ENCODE results near the gene ZNF33A.
"Not testable (repeated sequence)": the region's sequence is repeated elsewhere in the genome, so short reads cannot be mapped to it uniquely, and the experiment has no call there.

ZNF33A gene

DNA sequence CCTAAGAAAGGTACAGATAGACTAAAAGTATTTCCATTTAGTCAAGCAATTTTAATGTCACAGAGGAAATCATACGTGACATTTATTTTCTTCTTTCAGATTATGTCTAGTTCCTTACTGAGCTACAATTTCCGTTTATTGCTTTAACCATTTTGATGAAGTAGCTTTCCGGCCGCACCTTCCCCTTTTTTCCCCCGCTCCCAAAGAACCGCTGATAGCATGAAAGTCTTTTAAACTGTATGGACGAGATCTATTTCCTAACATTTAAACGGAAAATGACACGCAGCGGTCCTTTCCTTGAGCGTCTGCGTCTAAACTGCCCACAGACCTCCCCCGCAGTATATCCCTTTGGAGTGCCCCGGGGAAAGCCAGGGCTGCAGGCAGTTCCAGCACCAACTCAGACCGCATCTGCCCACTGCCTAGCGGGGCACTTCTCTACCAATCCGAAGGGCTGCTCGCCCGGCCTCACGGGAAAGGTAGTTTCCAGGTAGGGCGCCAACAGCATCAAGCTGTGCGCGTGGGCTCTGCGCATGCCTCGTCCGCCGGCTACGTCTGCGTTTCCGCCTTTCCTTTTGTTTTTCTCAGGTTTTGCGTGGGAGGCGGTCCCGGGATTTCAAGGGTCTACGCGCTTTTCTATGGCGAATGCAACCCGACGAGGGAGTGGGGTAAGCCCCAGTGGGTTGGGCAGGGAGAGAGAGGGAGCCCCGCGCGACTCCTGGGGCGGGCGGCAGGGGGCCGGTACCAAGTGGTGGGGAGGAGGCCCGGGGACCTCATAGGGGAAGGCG, at the start of gene ZNF33A:
TSS of gene ZNF33A (plus strand) at position 557 of the 785 bp plus-strand sequence. CDS start 1,667 bp downstream, outside the sequence.
- no peak for FAIRE-seq

DNA sequence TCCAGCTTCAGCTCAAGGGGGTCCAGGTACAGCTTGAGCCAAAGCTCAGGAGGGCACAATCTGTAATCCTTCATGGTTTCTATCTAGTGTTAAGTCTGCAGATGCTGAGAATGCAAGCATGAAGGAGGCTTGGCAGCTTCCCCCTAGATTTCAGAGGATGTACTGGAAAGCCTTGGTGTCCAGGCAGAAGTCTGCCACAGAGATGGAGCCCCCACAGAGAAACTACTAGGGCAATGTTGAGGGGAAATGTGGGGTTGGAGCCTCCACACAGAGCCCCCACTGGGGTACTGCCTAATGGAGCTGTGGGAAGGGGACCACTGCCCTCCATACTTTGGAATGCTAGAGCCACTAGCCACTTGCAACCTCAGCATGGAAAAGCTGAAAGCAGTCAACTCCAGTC, 45.5 kb upstream of the ZNF33A start:
- FAIRE-seq = no peak

DNA sequence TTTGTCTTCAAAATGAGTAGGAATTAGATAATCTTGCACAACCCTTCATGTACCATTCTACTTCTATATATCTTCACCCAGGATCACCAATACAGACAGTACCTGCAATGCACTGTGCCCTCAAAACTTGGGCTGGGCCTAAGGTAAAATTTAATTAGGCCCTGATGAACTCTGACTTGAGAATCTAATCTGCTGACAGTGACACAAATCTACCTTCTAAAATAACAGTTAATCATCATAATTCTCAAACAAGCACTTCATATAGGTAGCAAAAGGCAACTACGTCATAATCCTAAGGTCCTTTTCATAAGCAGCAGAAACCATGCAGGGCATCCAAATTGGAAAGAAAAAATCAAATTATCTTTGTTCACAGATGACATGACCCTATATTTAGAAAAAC, 38.1 kb upstream of the ZNF33A start:
- FAIRE-seq = no peak

DNA sequence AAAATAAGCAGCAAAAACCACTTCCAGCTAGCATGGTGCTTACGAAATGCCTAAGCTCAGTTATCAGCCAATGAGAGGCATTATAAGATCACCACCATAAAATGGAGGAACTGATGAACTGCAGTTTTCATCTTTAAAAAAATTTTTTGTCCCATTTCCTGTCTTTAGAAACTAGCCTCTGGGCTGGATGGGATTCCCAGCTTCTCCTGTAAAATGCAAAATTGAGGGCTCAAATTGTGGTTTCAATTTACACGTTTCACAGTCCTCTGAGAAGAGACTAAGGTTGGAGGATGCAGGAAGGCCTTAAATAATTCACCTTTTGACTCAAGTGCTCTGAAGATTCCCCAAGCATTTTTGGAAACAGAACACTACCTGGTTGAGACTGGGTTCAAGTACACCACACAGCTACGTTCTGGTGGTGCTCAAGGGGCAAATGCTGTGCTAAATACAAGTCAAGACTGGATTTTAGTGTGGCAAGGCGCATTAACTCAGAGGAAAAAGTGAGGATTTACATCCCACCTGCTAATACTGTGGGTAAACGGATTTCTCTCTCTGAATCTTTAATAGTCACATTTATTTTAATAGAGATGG, 35.0 kb upstream of the ZNF33A start:
- FAIRE-seq = peak; percentile 69

DNA sequence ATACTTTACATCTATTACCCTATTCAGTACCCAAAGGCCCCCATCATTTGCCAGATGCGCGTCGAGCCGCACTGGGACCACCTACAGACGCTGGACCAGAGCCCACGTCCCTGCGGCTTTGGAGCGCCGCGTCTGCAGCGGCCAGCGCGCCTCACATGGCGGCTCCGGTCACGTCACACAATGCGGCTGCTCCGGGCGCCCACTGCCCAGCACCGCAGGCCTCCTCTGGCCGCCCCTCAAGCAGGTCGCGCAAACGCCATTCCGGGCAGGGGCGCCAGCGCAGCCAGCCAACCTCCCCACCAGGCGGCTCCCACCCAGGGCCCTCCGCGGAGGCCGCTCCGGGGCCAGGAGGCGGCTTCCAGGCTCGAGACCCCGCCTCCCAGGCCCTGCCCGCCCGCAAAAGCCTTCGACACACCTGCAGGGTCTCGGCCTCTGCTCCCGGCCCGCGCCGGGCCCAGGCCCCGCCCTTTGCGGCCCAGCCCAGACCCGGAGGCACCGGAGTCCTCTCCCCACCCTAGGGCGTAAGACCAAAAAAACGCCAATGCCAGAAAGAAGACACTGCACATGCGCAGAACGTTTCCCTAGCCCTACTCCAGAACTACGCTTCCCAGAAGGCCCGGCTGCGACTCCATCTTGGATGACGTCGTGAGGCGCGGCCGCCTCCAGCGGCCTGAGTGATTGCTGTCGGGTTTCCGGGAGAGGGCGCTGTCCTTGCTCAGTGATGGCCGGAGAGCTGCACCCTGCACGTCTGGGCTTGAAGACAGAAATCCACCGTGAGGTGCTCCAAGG, 34.2 kb upstream of the ZNF33A start, which contains the start of gene ZNF25:
TSS of gene ZNF25 (minus strand) at position 557 of the 789 bp plus-strand sequence. CDS start 4,925 bp downstream, outside the sequence.
- FAIRE-seq = peak; percentile 98

DNA sequence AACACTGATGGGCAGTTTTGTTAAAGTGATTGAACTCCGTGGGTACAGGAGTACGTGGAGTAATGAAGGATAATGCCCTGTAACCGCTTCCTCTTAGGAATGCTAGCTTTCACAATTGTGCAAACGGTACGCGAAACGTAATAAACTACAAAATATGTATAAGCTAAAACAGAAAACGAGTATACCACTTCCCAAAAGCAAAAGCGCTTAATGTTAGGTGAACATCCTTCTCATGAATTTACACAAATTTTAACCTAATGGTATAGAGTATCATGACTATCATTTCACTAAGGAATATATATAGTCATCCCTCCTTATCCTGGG, 33.6 kb upstream of the ZNF33A start:
- no peak for FAIRE-seq

DNA sequence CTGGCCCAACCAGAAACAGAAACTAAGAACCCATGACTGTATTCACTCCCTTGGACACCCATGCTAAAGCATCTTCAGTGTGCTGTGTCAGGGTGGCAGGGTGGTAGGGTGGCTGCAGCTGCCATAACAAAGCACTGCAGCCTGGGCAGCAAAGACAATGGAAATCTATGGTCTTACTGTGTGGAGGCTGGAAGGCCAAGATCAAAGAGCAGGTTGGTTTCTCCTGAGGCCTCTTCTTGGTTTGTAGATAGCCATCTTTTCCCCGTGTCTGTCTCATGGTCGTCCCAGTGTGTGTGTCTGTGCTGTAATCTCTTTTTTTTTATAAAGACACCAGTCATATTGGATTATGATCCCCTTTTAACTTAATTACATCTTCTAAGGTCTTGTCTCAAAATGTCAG, 18.8 kb upstream of the ZNF33A start:
- no peak for FAIRE-seq

DNA sequence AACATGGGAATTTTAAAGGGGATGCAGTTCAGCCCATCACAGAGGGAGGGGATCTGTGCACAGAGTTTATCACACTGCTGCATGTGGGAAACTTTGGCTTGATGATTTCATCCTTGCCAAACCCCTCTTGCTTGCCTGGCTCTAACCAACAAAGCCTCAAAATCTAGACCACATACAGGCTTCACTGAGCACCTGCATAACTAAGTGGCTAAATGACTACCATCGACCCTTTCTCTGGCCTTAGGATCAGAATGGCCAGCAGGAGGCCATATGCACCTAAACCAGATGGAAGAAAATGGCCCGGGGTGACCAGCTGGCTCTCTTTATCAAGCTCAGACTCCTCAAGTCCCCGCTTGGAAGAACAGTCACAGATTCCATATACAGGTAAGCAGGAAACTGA, 18.4 kb upstream of the ZNF33A start:
- FAIRE-seq = no peak

DNA sequence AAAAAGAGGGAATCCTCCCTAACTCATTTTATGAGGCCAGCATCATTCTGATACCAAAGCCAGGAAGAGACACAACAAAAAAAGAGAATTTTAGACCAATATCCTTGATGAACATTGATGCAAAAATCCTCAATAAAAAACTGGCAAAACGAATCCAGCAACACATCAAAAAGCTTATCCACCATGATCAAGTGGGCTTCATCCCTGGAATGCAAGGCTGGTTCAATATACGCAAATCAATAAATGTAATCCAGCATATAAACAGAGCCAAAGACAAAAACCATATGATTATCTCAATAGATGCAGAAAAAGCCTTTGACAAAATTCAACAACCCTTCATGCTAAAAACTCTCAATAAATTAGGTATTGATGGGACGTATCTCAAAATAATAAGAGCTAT, 11.6 kb upstream of the ZNF33A start:
- not testable (repeated sequence) for FAIRE-seq

DNA sequence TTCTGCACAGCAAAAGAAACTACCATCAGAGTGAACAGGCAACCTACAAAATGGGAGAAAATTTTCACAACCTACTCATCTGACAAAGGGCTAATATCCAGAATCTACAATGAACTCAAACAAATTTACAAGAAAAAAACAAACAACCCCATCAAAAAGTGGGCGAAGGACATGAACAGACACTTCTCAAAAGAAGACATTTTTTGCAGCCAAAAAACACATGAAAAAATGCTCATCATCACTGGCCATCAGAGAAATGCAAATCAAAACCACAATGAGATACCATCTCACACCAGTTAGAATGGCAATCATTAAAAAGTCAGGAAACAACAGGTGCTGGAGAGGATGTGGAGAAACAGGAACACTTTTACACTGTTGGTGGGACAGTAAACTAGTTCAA, 10.0 kb upstream of the ZNF33A start:
- FAIRE-seq = not testable (repeated sequence)

DNA sequence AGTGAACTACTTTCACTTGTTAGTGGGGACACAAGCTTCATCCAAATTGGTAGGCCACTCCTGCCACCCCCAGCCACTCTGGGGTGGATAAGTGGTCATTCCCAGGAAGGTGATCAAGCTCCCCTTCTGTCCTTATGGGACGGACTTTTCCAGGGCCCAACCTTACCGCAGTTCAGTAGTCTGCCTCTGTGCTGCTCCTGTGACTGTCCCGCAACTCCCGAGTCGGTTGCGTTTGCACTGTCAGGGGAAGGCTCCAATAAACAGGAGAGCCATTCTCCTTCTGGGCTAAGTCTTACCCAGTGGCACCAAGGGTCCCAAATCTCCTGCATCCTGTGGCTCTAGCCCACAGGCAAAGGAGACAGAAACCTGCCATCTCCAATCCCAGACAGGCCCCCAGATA, 7.4 kb upstream of the ZNF33A start:
- no peak for FAIRE-seq

DNA sequence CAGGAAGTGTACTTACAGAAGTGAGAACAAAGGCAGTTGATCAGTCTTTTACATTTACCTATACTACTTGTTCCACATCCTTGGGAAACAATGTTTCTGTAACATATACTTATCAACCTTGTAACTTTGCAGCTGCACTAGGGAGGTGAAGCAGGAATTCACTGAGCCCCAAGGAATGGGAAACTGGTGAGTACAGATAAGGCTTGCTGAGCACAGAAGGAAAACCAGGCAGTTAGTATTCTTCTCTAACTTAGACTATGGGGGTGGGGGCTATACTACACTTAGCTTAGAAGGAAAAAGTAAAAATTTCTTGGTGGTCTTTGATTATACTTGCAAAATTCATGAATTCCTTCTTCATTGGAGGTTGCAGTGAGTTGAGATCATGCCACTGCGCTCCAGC, 6.9 kb upstream of the ZNF33A start:
- FAIRE-seq = no peak

DNA sequence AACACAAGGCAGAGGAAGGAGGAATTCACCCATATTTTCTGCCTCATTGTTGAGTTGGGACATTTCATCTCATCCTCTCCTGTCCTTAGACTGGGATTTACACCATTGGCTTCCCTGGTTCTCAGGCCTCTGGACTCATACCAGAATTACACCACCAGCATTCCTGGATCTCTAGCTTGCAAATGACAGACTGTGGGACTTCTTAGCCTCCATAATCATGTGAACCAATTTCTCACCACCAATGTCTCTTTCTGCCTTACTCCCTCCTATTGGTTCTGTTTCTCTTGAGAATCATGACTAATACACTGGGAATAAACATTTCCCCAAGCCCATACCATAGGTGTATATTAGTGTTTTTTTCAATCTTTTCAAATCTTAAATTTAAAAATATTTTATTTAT, 2.9 kb upstream of the ZNF33A start:
- no peak for FAIRE-seq

DNA sequence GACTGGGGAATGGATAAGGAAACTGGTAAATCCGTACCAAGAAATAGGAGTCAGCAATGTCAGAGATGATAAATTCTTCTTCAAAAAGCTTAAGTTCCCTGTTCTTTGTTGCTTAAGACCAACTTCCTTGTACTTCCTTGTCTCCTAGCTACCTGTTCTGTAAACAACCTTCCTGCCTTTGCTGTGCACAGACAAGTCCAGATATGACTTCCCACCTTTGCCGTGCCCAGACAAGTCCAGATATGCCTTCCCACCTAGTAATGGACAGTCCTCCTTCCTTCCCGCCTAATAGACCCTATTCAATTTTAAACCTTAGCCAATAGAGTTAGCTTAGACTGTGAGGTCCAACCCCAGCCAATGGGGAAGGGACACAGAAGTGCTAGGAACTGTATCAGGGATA, 2.5 kb upstream of the ZNF33A start:
- FAIRE-seq = no peak

DNA sequence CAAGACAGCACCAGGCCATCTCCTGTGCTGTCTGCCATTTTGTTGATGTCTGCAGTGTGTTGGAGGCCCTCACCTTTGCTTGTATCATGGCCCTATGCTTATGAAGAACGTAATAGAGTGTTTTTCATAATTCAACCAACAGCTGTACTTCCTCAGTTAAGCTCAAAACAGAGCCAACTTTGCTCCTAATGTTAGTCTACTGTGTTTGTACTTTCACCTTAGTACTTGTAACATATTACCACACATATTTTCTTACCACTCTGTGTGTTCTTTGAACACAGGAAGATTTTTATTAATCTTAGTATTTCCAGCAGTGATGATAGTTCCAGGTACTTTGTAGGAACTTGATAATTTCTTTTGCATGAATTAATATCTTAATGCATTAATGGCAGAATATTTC, 5.9 kb downstream of the ZNF33A start:
- FAIRE-seq = no peak

DNA sequence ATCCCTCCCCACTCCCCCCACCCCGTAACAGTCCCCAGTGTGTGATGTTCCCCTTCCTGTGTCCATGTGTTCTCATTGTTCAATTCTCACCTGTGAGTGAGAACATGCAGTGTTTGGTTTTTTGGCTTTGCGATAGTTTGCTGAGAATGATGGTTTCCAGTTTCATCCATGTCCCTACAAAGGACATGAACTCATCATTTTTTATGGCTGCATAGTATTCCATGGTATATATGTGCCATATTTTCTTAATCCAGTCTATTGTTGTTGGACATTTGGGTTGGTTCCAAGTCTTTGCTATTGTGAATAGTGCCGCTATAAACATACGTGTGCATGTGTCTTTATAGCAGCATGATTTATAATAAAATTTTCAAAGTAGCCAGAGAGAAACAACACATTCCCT, 8.6 kb downstream of the ZNF33A start:
- not testable (repeated sequence) for FAIRE-seq

DNA sequence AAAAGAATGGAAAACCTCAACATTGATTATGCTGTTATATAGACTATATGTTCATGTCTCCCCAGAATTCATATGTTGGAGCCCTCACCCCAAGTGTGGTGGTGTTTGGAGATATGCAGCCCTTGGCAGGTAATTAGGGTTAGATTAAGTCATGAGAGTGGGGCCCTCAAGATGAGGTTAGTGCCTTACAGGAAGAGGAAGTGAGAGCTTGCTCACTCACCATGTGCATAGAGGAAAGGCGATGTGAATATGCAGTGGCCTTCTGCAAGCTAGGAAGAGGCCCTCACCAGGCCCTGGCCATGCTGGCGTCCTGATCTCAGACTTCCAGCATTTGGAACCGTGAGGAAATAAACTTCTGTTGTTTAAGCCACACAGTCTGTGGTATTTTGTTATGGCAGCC, 14.8 kb downstream of the ZNF33A start:
- FAIRE-seq = no peak

DNA sequence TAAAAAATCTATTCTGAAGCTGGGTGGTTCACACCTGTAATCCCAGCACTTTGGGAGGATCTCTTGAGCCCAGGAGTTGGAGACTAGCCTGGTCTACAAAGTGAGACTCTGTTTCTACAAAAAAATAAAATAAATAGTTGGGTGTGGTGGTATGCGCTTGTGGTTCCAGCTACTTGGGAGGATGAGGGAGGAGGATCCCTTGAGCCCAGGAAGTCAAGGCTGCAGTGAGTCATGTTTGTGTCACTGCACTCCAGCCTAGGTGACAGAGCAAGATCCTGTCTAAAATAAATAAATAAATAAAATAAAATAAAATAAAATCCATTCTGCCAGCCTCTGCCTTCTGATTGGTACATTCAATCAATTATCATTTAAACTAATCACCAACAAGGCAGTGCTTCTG, 17.5 kb downstream of the ZNF33A start:
- FAIRE-seq = no peak

DNA sequence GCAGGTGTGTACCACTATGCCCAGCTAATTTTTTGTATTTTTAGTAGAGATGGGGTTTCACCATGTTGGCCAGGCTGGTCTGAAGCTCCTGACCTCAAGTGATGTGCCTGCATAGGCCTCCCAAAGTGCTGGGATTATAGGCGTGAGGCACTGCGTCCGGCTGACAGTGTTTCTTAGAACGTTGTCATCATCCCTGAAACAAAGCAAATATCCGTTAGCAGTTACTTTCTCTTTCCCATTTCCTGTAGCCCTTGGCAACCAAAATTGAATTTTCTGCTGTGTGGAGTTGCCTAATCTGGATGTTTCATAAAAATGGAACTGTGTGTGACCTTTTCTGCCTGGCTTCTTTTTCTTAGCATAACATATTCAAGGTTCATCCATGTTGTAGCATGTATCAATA, 22.4 kb downstream of the ZNF33A start:
- FAIRE-seq = peak; percentile 99

DNA sequence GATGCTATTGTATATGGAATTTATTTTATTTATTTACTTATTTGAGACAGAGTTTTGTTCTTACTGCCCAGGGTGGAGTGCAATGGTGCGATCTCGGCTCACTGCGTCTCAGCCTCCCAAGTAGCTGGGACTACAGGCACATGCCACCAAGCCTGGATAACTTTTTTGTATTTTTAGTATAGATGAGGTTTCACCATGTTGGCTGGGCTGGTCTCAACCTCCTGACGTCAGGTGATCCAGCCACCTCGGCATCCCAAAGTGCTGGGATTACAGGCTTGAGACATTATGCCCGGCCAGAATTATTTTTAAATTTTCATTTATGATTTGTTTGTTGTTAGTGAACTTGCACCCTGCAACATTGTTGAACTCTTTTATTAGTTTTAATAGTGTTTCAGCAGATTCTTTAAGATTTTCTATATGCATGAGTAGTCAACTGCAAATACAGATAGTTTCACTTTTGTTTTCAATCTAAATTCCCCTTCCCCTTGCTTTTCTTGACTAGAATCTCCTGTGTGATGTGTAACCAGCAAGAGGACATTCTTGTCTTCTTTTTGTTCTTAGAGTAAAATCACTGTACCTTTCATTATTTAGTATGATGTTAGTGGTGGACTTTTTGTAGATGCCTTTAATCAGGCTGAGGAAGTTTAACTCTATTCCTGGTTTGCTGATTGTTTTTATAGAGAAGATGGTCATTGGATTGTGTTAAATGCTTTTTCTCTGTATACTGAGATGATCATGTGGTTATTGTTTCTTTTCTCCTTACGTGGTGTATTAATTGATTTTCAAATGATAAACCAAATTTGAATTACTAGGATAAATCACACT, 27.8 kb downstream of the ZNF33A start:
- FAIRE-seq = no peak

DNA sequence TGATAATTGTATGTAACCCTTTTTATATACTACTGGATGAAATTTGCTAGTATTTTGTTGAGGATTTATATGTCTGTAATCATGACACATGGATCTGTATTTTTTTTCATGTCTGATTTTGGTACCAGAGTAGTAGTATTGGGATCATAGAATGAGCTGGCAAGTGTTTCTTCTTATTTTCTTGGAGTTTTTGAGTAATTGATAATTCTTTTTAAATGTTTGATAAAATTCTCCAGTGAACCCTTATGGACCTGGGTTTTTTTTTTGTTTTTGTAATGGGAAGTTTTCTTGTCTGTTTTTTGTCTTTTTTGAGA, 28.4 kb downstream of the ZNF33A start:
- FAIRE-seq = no peak

DNA sequence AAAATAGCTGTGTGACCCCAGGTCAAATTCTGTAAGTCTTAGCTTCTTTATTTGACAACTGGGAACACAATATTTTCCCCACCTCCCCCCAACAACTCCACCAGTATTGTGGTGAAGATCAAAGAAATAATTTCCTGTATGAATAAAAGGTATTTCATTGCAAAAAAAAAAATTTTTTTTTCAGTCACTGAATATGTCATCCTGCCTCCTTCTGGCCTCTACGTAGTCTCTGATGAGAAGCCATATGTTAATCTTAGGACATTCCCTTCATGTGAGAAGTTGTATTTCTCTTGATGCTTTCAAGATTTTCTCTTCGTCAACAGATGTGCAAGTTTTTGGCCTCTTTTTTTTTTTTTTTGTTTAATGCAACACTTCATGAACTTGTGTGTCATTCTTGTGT, 33.0 kb downstream of the ZNF33A start:
- FAIRE-seq = no peak

DNA sequence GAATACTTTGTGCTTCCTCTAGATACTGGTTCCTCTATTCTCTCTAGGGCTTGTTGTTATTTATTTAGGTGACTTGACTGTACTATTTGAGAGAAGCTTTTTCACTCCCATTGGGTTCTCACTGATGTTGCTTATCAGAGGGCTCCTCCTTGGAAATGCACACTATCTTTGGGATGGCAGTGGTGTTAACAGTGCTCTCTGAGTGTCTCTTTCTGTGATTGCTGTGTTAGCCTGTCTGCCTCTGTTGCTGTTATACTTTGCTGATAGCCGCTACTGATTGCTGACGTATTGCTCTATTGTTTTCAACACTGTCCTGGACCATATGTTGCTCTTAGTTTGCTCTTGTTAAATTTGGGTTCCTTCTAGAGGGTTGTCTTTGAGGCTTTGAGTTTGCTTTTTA, 34.7 kb downstream of the ZNF33A start:
- no peak for FAIRE-seq
